ENCODE measurements around the gene CEP57L1.
"Not testable (repeated sequence)": the region's sequence is repeated elsewhere in the genome, so short reads cannot be mapped to it uniquely, and the experiment has no call there.

CEP57L1 gene

GRCh38 chr6:109104512-109104911 is 9.2 kb downstream of the CEP57L1 start:
- no peak overlapping the region for H4K91ac ChIP-seq (ENCODE audit: low read length)
- H3K4me1 ChIP-seq (ENCODE audit: control insufficient read depth, insufficient read depth, low read depth, low read length): no peaks in the 10 kb centered on the region
- H2BK5ac ChIP-seq (ENCODE audit: low read depth, low read length, poor library complexity, severe bottlenecking): no peak overlapping the region
- H3K4ac ChIP-seq (ENCODE audit: low read depth in 1 of 2, low read length in 2 of 2): no peak overlapping the region
- no peaks in the 10 kb centered on the region for H3K27me3 ChIP-seq (ENCODE audit: control insufficient read depth in 1 of 2, insufficient read depth in 1 of 2, low read length in 2 of 2)
- no peak overlapping the region for H2BK120ac ChIP-seq (ENCODE audit: low read depth, low read length)
- no peaks in the 10 kb centered on the region for H3K9me3 ChIP-seq (ENCODE audit: control insufficient read depth, low read length)
- no peak overlapping the region for H3K27ac ChIP-seq (ENCODE audit: low read length, poor library complexity, severe bottlenecking)
- H3K4me3 ChIP-seq (ENCODE audit: insufficient read depth in 1 of 2, low read depth in 1 of 2, low read length in 2 of 2): no peak overlapping the region
- no peak overlapping the region for H3K23ac ChIP-seq (ENCODE audit: low read length in 2 of 2)
- peaks cover 21% of the 10 kb centered on the region for H3K79me1 ChIP-seq (replicated peaks; ENCODE audit: low read length, poor library complexity, severe bottlenecking)
- H3K18ac ChIP-seq (ENCODE audit: low read depth in 1 of 2, low read length in 2 of 2): no peak overlapping the region
- H2AK5ac ChIP-seq (ENCODE audit: low read length, severe bottlenecking): no peak overlapping the region
- DNase-seq: no peak
- WGBS: 100% methylated on average over 2 of the region's 3 CpGs
- H4K8ac ChIP-seq (ENCODE audit: low read length): no peak overlapping the region
- H2AFZ ChIP-seq (ENCODE audit: low read depth, low read length): no peak overlapping the region
- peaks cover 0 to 19% of the 10 kb centered on the region in 2 experiments for H3K36me3 ChIP-seq (ENCODE audit: control insufficient read depth in 1 of 2, insufficient read depth in 2 of 2, low read depth in 1 of 2, low read length in 2 of 2)
- no peak overlapping the region for H2BK12ac ChIP-seq (ENCODE audit: low read length in 2 of 2)
- no peak overlapping the region for H3K4me2 ChIP-seq (ENCODE audit: low read length, poor library complexity, severe bottlenecking)
- H3K9ac ChIP-seq (ENCODE audit: low read length): no peak overlapping the region
- no peak overlapping the region for H3K14ac ChIP-seq (ENCODE audit: low read length in 2 of 2)
- H2BK15ac ChIP-seq (ENCODE audit: low read depth, poor library complexity, severe bottlenecking): no peak overlapping the region

- Histone ChIP-seq H3K79me1 (replicated peaks; ENCODE audit: low read length, poor library complexity, severe bottlenecking) (peaks cover 19% of the 10 kb centered on the region), H3K4me2 (ENCODE audit: low read length, poor library complexity, severe bottlenecking) (no peak overlapping the region), H3K9me3 (ENCODE audit: control insufficient read depth, low read length) (no peaks in the 10 kb centered on the region), H2AFZ (ENCODE audit: low read depth, low read length) (no peak overlapping the region), H3K4me3 (ENCODE audit: insufficient read depth in 1 of 2, low read depth in 1 of 2, low read length in 2 of 2) (no peak overlapping the region), H2BK5ac (ENCODE audit: low read depth, low read length, poor library complexity, severe bottlenecking) (no peak overlapping the region), H2BK120ac (ENCODE audit: low read depth, low read length) (no peak overlapping the region), H3K36me3 (ENCODE audit: control insufficient read depth in 1 of 2, insufficient read depth in 2 of 2, low read depth in 1 of 2, low read length in 2 of 2) (peaks cover 0 to 12% of the 10 kb centered on the region in 2 experiments), H3K23ac (ENCODE audit: low read length in 2 of 2) (no peak overlapping the region), H3K9ac (ENCODE audit: low read length) (no peak overlapping the region), H3K18ac (ENCODE audit: low read depth in 1 of 2, low read length in 2 of 2) (no peak overlapping the region), H4K91ac (ENCODE audit: low read length) (no peak overlapping the region), H3K27me3 (ENCODE audit: control insufficient read depth in 1 of 2, insufficient read depth in 1 of 2, low read length in 2 of 2) (no peaks in the 10 kb centered on the region), H3K4ac (ENCODE audit: low read depth in 1 of 2, low read length in 2 of 2) (no peak overlapping the region), H3K14ac (ENCODE audit: low read length in 2 of 2) (no peak overlapping the region), H4K8ac (ENCODE audit: low read length) (no peak overlapping the region), H2BK12ac (ENCODE audit: low read length in 2 of 2) (no peak overlapping the region), H2AK5ac (ENCODE audit: low read length, severe bottlenecking) (no peak overlapping the region), H3K27ac (ENCODE audit: low read length, poor library complexity, severe bottlenecking) (no peak overlapping the region), H3K4me1 (ENCODE audit: control insufficient read depth, insufficient read depth, low read depth, low read length) (no peaks in the 10 kb centered on the region), H2BK15ac (ENCODE audit: low read depth, poor library complexity, severe bottlenecking) (no peak overlapping the region)
- 98% methylated on average over 5 of the region's 5 CpGs for WGBS
- no peak for DNase-seq
Observed at GRCh38 chr6:109105681-109106080, 10.4 kb downstream of the CEP57L1 start.

GRCh38 chr6:109109663-109110062 is 14.4 kb downstream of the CEP57L1 start:
- H2BK5ac ChIP-seq (ENCODE audit: low read depth, low read length, poor library complexity, severe bottlenecking); H4K91ac ChIP-seq (ENCODE audit: low read length); H3K23ac ChIP-seq (ENCODE audit: low read length in 2 of 2); DNase-seq; H3K4ac ChIP-seq (ENCODE audit: low read depth in 1 of 2, low read length in 2 of 2); H2BK12ac ChIP-seq (ENCODE audit: low read length in 2 of 2); H2AFZ ChIP-seq (ENCODE audit: low read depth, low read length); H3K4me3 ChIP-seq (ENCODE audit: insufficient read depth in 1 of 2, low read depth in 1 of 2, low read length in 2 of 2); H2AK5ac ChIP-seq (ENCODE audit: low read length, severe bottlenecking); H3K27me3 ChIP-seq (ENCODE audit: control insufficient read depth in 1 of 2, insufficient read depth in 1 of 2, low read length in 2 of 2); H2BK120ac ChIP-seq (ENCODE audit: low read depth, low read length); H3K27ac ChIP-seq (ENCODE audit: low read length, poor library complexity, severe bottlenecking); H3K9me3 ChIP-seq (ENCODE audit: control insufficient read depth, low read length); H3K4me1 ChIP-seq (ENCODE audit: control insufficient read depth, insufficient read depth, low read depth, low read length); H3K36me3 ChIP-seq (ENCODE audit: control insufficient read depth in 1 of 2, insufficient read depth in 2 of 2, low read depth in 1 of 2, low read length in 2 of 2); H4K8ac ChIP-seq (ENCODE audit: low read length); H3K14ac ChIP-seq (ENCODE audit: low read length in 2 of 2); H3K9ac ChIP-seq (ENCODE audit: low read length); H3K4me2 ChIP-seq (ENCODE audit: low read length, poor library complexity, severe bottlenecking); H2BK15ac ChIP-seq (ENCODE audit: low read depth, poor library complexity, severe bottlenecking); H3K18ac ChIP-seq (ENCODE audit: low read depth in 1 of 2, low read length in 2 of 2): not testable (repeated sequence)
- 100% methylated on average over 3 of the region's 8 CpGs for WGBS
- peaks cover 12% of the 10 kb centered on the region for H3K79me1 ChIP-seq (replicated peaks; ENCODE audit: low read length, poor library complexity, severe bottlenecking)

- not testable (repeated sequence) for H3K18ac ChIP-seq (ENCODE audit: low read depth in 1 of 2, low read length in 2 of 2); H4K91ac ChIP-seq (ENCODE audit: low read length); H3K9me3 ChIP-seq (ENCODE audit: control insufficient read depth, low read length); H2BK5ac ChIP-seq (ENCODE audit: low read depth, low read length, poor library complexity, severe bottlenecking); H2AK5ac ChIP-seq (ENCODE audit: low read length, severe bottlenecking); H3K4me3 ChIP-seq (ENCODE audit: insufficient read depth in 1 of 2, low read depth in 1 of 2, low read length in 2 of 2); H3K4me2 ChIP-seq (ENCODE audit: low read length, poor library complexity, severe bottlenecking); H4K8ac ChIP-seq (ENCODE audit: low read length); H3K4me1 ChIP-seq (ENCODE audit: control insufficient read depth, insufficient read depth, low read depth, low read length); H2BK120ac ChIP-seq (ENCODE audit: low read depth, low read length); H3K27ac ChIP-seq (ENCODE audit: low read length, poor library complexity, severe bottlenecking); DNase-seq; H2BK15ac ChIP-seq (ENCODE audit: low read depth, poor library complexity, severe bottlenecking); H3K4ac ChIP-seq (ENCODE audit: low read depth in 1 of 2, low read length in 2 of 2); H2AFZ ChIP-seq (ENCODE audit: low read depth, low read length); H3K23ac ChIP-seq (ENCODE audit: low read length in 2 of 2); H3K27me3 ChIP-seq (ENCODE audit: control insufficient read depth in 1 of 2, insufficient read depth in 1 of 2, low read length in 2 of 2); H3K36me3 ChIP-seq (ENCODE audit: control insufficient read depth in 1 of 2, insufficient read depth in 2 of 2, low read depth in 1 of 2, low read length in 2 of 2); H3K9ac ChIP-seq (ENCODE audit: low read length); H2BK12ac ChIP-seq (ENCODE audit: low read length in 2 of 2); H3K14ac ChIP-seq (ENCODE audit: low read length in 2 of 2)
- H3K79me1 ChIP-seq (replicated peaks; ENCODE audit: low read length, poor library complexity, severe bottlenecking): peaks cover 10% of the 10 kb centered on the region
- WGBS: 97% methylated on average over 2 of the region's 3 CpGs
Observed at GRCh38 chr6:109112663-109113062, 17.4 kb downstream of the CEP57L1 start.
